Dedifferentiated amniotic fluid mesenchymal stem cell (primary cell): ENCODE data around the gene ENPP6.
"Not testable (repeated sequence)": the region's sequence is repeated elsewhere in the genome, so short reads cannot be mapped to it uniquely, and the experiment has no call there.

ENCODE experiments used
- DNase-seq: peaks from one replicate; pipeline ENCODE4 v3.0.0-alpha.2; 2016; ENCODE audit errors: extremely low spot score

The ENPP6 gene

DNA sequence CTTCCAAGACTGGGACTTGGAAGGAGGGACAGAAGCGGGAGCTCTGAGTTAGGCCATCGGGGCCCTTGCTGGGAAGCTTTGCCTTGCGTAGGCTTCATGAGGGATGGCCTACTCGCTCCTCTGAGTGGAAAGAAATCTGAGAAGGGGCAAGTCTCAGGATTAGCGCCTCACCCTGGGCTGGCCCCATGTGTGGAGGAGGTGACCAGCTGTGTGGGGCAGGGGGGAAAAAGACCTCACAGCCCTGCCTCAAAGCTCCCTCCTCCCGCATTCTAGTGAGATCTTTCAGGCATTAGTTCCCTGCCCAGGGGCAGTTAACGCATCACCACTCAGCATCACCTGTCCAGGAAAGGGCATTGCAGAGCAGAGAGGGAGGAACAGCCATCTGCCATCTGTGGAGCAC is 156.1 kb downstream of the ENPP6 start:
- DNase-seq, result no peak

DNA sequence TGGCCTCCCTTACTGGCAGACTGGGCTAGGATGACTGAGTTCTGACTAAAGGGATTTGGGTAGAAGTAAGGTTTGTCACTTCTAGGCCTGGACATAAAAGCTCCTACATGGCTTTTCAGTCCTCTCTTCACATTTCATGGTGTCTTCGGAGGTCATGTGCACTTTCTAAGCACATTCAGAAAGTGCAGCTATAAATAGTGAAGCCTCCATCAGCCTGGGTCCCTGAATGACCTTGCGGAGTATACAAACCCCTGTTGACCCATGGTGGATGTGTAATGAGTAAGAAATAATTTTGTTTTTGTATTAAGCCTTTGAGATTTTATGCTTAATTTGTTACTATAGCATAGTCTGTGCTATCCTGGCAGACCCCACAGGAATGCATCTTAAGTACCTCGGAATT is 158.6 kb downstream of the ENPP6 start:
- DNase-seq, result no peak

DNA sequence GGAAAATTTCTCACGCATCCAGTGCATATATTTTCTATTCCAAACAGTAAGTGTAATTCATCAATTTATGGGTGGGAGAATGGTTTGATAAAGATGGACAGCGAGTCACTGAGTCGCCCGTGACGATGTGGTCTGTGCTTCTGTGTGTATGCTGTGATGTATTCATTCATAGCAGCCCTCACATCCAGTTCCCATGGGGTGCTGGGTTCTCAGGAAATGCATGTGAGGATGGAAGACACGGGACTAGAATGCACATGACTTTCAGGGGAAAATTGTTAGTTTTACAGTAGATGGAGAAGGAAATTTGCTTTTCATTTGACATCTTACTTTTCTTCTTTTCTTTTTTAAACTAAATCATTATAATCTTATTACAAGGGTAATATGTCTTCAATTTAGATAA is 159.6 kb downstream of the ENPP6 start:
- DNase-seq, result no peak

DNA sequence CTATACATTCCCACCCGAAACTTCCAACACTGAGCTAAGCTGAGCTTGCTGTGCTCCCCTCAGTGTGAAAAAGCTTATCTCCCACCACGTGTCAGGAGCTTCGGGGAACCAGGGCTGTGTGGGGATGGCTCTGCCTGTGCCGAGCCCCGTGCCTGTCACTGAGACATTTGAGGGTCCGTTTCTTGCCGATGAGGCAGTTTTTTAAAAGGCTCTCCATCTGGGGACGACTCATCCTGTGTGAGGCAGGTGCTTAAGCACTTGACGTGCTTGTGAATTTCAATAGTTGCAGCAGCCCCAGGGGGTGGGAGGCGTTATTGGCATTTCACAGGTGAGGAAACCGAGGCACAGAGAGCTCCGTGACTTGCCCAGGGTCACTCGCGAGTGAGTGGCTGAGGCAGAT is 160.8 kb downstream of the ENPP6 start:
- no peak for DNase-seq

DNA sequence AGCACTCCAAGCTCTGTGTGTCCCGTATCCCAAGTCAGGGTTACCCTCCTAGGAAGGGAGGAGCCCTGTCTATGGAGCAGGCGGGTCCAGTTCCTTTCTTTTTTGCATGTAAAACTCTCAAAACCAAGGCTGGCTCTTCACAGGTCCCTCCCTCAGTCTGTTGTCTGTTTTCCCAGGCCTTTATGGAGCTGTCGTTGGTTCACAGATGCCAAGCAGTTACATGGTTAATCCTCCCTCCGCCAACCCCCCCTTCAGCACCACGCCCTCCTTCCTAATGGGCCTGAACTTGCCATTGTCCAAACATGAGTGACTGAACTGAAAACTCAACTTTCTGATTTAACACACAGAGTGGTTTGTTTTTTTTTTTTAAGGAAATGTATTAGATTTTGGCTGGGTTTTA is 164.2 kb downstream of the ENPP6 start:
- no peak for DNase-seq

DNA sequence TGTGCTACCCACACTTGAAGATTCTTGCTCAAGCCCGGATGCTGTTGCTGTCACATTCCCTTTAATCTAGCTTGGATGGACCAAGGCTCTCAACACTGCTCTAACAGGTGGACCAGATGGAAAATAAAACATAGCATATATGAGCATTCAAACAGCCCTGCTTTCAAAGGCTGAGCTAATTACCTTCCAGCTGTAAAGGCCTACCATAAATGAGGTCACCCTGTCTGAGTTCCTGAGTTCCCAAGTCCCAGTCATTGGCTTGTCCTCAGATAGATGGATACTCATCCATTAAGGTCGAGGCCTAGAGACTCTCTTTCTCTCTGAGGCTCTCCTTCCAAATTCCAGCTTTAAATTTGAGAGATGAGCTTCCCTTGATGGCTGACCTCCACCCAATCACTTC is 165.1 kb downstream of the ENPP6 start:
- no peak for DNase-seq

DNA sequence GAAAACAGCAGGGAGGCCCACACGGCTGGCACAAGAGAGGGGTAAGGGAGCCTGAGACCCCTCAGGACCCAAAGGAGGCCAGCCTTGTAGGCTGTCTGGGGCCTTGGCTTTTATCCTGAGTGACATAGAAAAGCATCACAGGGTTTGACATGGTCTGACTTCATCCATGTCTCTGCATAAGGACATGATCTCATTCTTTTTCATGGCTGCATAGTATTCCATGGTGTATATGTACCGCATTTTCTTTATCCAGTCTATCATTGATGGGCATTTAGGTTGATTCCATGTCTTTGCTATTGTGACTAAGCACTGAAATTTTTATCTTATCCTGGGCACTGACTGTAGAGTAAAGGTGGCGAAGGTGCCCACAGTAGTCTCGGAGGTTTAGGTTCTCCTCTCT is 166.4 kb downstream of the ENPP6 start:
- not testable (repeated sequence) for DNase-seq

DNA sequence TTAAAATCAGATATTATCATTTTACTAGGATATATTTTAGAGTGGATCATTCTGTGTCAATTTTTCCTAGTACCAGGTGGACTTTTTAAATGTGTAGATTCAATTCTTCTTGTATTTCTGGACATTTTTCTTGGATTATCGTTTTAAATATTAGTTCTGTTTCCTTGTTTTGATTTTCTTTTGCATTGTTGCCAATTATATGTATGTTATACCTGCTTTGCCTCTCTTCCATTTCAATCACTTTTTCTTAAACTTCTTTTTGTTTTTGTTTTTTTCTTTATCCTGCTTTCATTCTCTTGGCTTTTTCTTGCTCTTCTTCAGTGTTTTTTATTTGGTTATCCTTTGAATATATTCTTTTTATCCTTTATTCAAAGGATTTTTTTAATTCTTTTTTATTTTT is 171.5 kb downstream of the ENPP6 start:
- DNase-seq, result no peak

DNA sequence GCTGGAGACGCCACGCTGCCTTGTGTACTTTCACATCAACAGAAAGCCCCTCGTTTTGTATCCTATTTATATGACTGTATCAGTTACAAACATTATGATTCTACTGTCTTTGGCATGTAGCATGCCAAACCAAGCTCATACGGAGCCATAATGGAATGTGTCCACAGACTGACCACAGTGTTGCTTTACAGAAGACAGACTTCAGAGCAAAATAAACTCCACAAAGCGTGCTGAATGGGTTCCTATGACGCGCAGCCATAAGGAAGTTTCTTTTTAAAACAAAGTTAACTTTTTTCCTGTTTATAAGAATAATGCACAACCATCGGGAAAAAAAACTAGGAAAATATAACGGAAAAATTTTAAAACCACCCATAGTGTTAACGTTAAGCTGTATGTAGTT is 176.5 kb downstream of the ENPP6 start:
- DNase-seq, result no peak

DNA sequence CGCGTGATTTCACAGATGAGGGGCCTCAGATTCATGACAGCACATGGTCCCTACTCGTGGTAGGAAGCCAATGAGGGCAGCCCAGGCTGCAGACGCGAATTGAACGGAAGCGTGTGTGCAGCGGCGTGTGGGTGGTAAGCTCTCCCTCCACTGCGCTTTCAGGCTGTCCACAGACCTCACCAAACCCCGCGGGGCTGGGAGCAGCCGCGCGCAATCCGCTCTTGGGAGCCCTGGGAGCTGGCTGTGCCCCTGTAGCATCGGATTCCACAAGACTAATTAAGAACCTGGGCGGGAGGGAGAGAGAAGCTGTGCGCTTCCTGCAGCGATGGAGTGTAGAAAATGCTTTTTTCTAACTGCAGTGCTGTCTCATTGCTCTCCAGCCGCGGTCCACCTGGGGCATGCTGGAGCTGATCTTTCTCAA is 177.7 kb downstream of the ENPP6 start:
- DNase-seq, result no peak
